HEK293 (cell line): ENCODE measurements around the gene SMIM38.

ENCODE experiments used
- CTCF ChIA-PET: fragments of 350-600 bp; formaldehyde crosslinking; extraction: SDS; loops from one replicate; lab custom pipeline; 2021; ENCODE audit warnings: antibody characterized with exemption; lab: Yijun Ruan, JAX
- POLR2A ChIA-PET: fragments of 300-600 bp; formaldehyde crosslinking; extraction: SDS; loops from one replicate; lab custom pipeline; 2020; ENCODE audit warnings: antibody characterized with exemption, inconsistent platforms; lab: Yijun Ruan, JAX
- H3K27ac ChIP-seq: fragments of 200-500 bp; sonication (Bioruptor generic); 2 replicates; pipeline ENCODE4 v1.5.1; 2014; ENCODE audit warnings: low read depth, low read length, control low read depth, inconsistent platforms; ENCODE audit errors: extremely low read depth
- H3K36me3 ChIP-seq, 2 experiments: fragments of 200-500 bp in 1 of 2; sonication (Bioruptor generic) in 1 of 2; 1 replicate in 1 of 2; 2 replicates in 1 of 2; pipeline ENCODE4 v1.5.1; 2014 to 2017; ENCODE audit warnings: inconsistent platforms in 2 of 2, low read length in 2 of 2; ENCODE audit not compliant: control insufficient read depth in 2 of 2, insufficient read depth in 1 of 2
- H3K4me1 ChIP-seq: fragments of 200-500 bp; sonication (Bioruptor generic); 2 replicates; pipeline ENCODE4 v1.5.1; 2014; ENCODE audit warnings: mild to moderate bottlenecking, low read length, inconsistent platforms; ENCODE audit not compliant: control insufficient read depth, insufficient read depth
- H3K4me3 ChIP-seq: 2 replicates; pipeline ENCODE4 v1.5.1; 2011; ENCODE audit warnings: low read depth, mild to moderate bottlenecking, control low read depth, low read length, moderate library complexity
- H3K9me3 ChIP-seq: fragments of 200-500 bp; sonication (Bioruptor generic); 2 replicates; pipeline ENCODE4 v1.5.1; 2014; ENCODE audit warnings: low read depth, low read length, inconsistent platforms; ENCODE audit not compliant: control insufficient read depth, insufficient read depth
- BCL11A ChIP-seq: fragments of 450-650 bp; formaldehyde crosslinking; IDR thresholded peaks from 2 replicates; pipeline ENCODE4 v1.5.1; 2016; ENCODE audit warnings: low read depth, missing biosample characterization, missing genetic modification characterization
- BCL6B ChIP-seq: fragments of 450-650 bp; formaldehyde crosslinking; IDR thresholded peaks from 2 replicates; pipeline ENCODE4 v1.5.1; 2017; ENCODE audit warnings: missing biosample characterization, missing genetic modification characterization
- FEZF1 ChIP-seq: fragments of 450-650 bp; formaldehyde crosslinking; IDR thresholded peaks from 2 replicates; pipeline ENCODE4 v1.5.1; 2016; ENCODE audit warnings: missing biosample characterization, missing genetic modification characterization
- GLI2 ChIP-seq: fragments of 450-650 bp; formaldehyde crosslinking; IDR thresholded peaks from 2 replicates; pipeline ENCODE4; 2017; ENCODE audit warnings: missing biosample characterization, missing genetic modification characterization, low read depth, borderline replicate concordance
- MEIS1 ChIP-seq: sonication (generic); formaldehyde crosslinking; IDR thresholded peaks from 2 replicates; pipeline ENCODE4 v1.8.1; 2022; ENCODE audit warnings: missing genetic modification reagents, mild to moderate bottlenecking, borderline replicate concordance
- WT1 ChIP-seq: fragments of 450-650 bp; formaldehyde crosslinking; IDR thresholded peaks from 2 replicates; pipeline ENCODE4 v1.5.1; 2016; ENCODE audit warnings: missing biosample characterization, missing genetic modification characterization
- ZBTB11 ChIP-seq: fragments of 450-650 bp; formaldehyde crosslinking; conservative IDR thresholded peaks from 2 replicates; pipeline ENCODE4 v1.5.1; 2016; ENCODE audit warnings: low read depth, missing biosample characterization, missing genetic modification characterization
- ZEB2 ChIP-seq: fragments of 450-650 bp; formaldehyde crosslinking; IDR thresholded peaks from 2 replicates; pipeline ENCODE4 v1.5.1; 2016; ENCODE audit warnings: missing biosample characterization, missing genetic modification characterization
- ZNF10 ChIP-seq: fragments of 450-650 bp; formaldehyde crosslinking; IDR thresholded peaks from 2 replicates; pipeline ENCODE4 v1.5.1; 2017; ENCODE audit warnings: missing biosample characterization, missing genetic modification characterization
- ZNF23 ChIP-seq: fragments of 450-650 bp; formaldehyde crosslinking; IDR thresholded peaks from 2 replicates; pipeline ENCODE4 v1.5.1; 2016; ENCODE audit warnings: missing biosample characterization, missing genetic modification characterization, borderline replicate concordance
- ZNF239 ChIP-seq: fragments of 450-650 bp; formaldehyde crosslinking; IDR thresholded peaks from 2 replicates; pipeline ENCODE4 v1.5.1; 2016; ENCODE audit warnings: missing biosample characterization, missing genetic modification characterization
- ZNF311 ChIP-seq: fragments of 450-650 bp; formaldehyde crosslinking; IDR thresholded peaks from 2 replicates; pipeline ENCODE4 v1.5.1; 2017; ENCODE audit warnings: missing biosample characterization, missing genetic modification characterization, borderline replicate concordance
- ZNF341 ChIP-seq: fragments of 450-650 bp; formaldehyde crosslinking; IDR thresholded peaks from 2 replicates; pipeline ENCODE4; 2016; ENCODE audit warnings: low read depth, missing biosample characterization, missing genetic modification characterization
- ZNF394 ChIP-seq: fragments of 450-650 bp; formaldehyde crosslinking; IDR thresholded peaks from 2 replicates; pipeline ENCODE4 v1.5.1; 2016; ENCODE audit warnings: missing biosample characterization, missing genetic modification characterization, mild to moderate bottlenecking, moderate library complexity, borderline replicate concordance
- ZNF510 ChIP-seq: fragments of 450-650 bp; formaldehyde crosslinking; IDR thresholded peaks from 2 replicates; pipeline ENCODE4 v1.5.1; 2018; ENCODE audit warnings: mild to moderate bottlenecking, missing genetic modification characterization, missing biosample characterization; ENCODE audit not compliant: insufficient replicate concordance
- ZNF513 ChIP-seq: fragments of 450-650 bp; IDR thresholded peaks from 2 replicates; pipeline ENCODE4 v1.5.1; 2018; ENCODE audit warnings: missing biosample characterization, missing genetic modification characterization
- ZNF560 ChIP-seq: fragments of 450-650 bp; formaldehyde crosslinking; IDR thresholded peaks from 2 replicates; pipeline ENCODE4 v1.5.1; 2017; ENCODE audit warnings: missing biosample characterization, missing genetic modification characterization, borderline replicate concordance
- ZNF645 ChIP-seq: fragments of 450-650 bp; formaldehyde crosslinking; IDR thresholded peaks from 2 replicates; pipeline ENCODE4; 2016; ENCODE audit warnings: missing biosample characterization, missing genetic modification characterization
- ZNF692 ChIP-seq: fragments of 450-650 bp; formaldehyde crosslinking; IDR thresholded peaks from 2 replicates; pipeline ENCODE4 v1.5.1; 2016; ENCODE audit warnings: missing biosample characterization, missing genetic modification characterization
- ZNF704 ChIP-seq: fragments of 450-650 bp; formaldehyde crosslinking; IDR thresholded peaks from 2 replicates; pipeline ENCODE4 v1.5.1; 2016; ENCODE audit warnings: missing biosample characterization, missing genetic modification characterization
- ZNF776 ChIP-seq: fragments of 450-650 bp; formaldehyde crosslinking; IDR thresholded peaks from 2 replicates; pipeline ENCODE4 v1.5.0; 2017; ENCODE audit warnings: missing biosample characterization, missing genetic modification characterization, borderline replicate concordance
- ZNF785 ChIP-seq: fragments of 450-650 bp; formaldehyde crosslinking; IDR thresholded peaks from 2 replicates; pipeline ENCODE4 v1.5.1; 2016; ENCODE audit warnings: missing biosample characterization, missing genetic modification characterization
- ZNF792 ChIP-seq: fragments of 450-650 bp; formaldehyde crosslinking; IDR thresholded peaks from 2 replicates; pipeline ENCODE4 v1.5.1; 2016; ENCODE audit warnings: missing biosample characterization, missing genetic modification characterization
- ZXDB ChIP-seq: fragments of 450-650 bp; formaldehyde crosslinking; IDR thresholded peaks from 2 replicates; pipeline ENCODE4 v1.5.1; 2016; ENCODE audit warnings: missing biosample characterization, missing genetic modification characterization

Gene SMIM38

GRCh38 chr11:69121621-69122325 is 34.0 kb upstream of the SMIM38 start:
- TF ChIP-seq ZNF692 (tag by site-specific recombination) (no peak), MEIS1 (no peak), ZXDB (tag by site-specific recombination) (no peak), FEZF1 (tag by site-specific recombination) (no peak), BCL11A (no peak), ZNF394 (tag by site-specific recombination) (no peak), WT1 (no peak), ZNF776 (no peak), BCL6B (tag by site-specific recombination) (no peak), GLI2 (tag by site-specific recombination) (no peak), ZNF510 (tag by site-specific recombination) (no peak), ZNF645 (tag by site-specific recombination) (no peak), ZNF792 (no peak), ZNF311 (tag by site-specific recombination) (no peak)
- TF ChIP-seq, all 188 proteins: peak for 0
- no peak overlapping the region for H3K27ac ChIP-seq
- no peaks in the 10 kb centered on the region for H3K36me3 ChIP-seq
- no peaks in the 10 kb centered on the region for H3K9me3 ChIP-seq
- ChIA-PET POLR2A (no interaction called here), CTCF (interaction anchor here (2.5 kb wide), 1 partner anchor 10 kb away, joined by 17 read pairs; no protein-coding TSS in a partner anchor)
- H3K4me3 ChIP-seq = no peak overlapping the region
- no peaks in the 10 kb centered on the region for H3K4me1 ChIP-seq

- H3K36me3 ChIP-seq = no peaks in the 10 kb centered on the region
- CTCF ChIA-PET = interaction anchor here (2.5 kb wide), 1 partner anchor 9 kb away, joined by 17 read pairs; no protein-coding TSS in a partner anchor
- H3K4me3 ChIP-seq = no peak overlapping the region
- no peaks in the 10 kb centered on the region for H3K4me1 ChIP-seq
- POLR2A ChIA-PET = no interaction called here
- H3K27ac ChIP-seq = no peak overlapping the region
- H3K9me3 ChIP-seq = no peaks in the 10 kb centered on the region
- TF ChIP-seq ZBTB11 (tag by site-specific recombination) (no peak), ZNF785 (tag by site-specific recombination) (no peak), ZEB2 (tag by site-specific recombination) (no peak), ZNF341 (tag by site-specific recombination) (no peak), ZNF560 (no peak), ZNF239 (tag by site-specific recombination) (no peak), ZNF10 (tag by site-specific recombination) (no peak), ZNF513 (tag by site-specific recombination) (no peak), ZNF23 (tag by site-specific recombination) (no peak), WT1 (no peak), ZNF704 (tag by site-specific recombination) (no peak)
These were observed 33.5 kb upstream of the SMIM38 start for GRCh38 chr11:69122326-69122629.
